Keratinocyte (primary cell): Measurements from ENCODE around the gene VWA3A. TPM values are rescaled to one million over a fixed set of nuclear protein-coding genes. Genes with fewer than 3 reads are reported as not detected.

Source experiments
- DNase-seq: peaks from one replicate; pipeline ENCODE4 v3.0.0-alpha.2; 2011; ENCODE audit warnings: low read depth, missing footprints, low spot score
- FAIRE-seq: peaks from 2 replicates; lab custom pipeline; 2011; peaks lifted over from hg19 to GRCh38; lab: Jason Lieb, UNC
- H2AFZ ChIP-seq: 2 replicates; pipeline ENCODE4 v1.6.0; 2012; ENCODE audit warnings: low read length, control low read depth, inconsistent platforms; ENCODE audit not compliant: control insufficient read depth
- H3K27ac ChIP-seq: 2 replicates; pipeline ENCODE4 v1.5.1; 2011; ENCODE audit warnings: low read length; ENCODE audit not compliant: control insufficient read depth, insufficient read depth
- H3K27me3 ChIP-seq: 3 replicates; pipeline ENCODE4 v1.6.0; 2011; ENCODE audit warnings: low read length; ENCODE audit not compliant: control insufficient read depth, insufficient read depth; ENCODE audit errors: extremely low read depth
- H3K36me3 ChIP-seq, 2 experiments: 2 replicates in 1 of 2; 3 replicates in 1 of 2; pipeline ENCODE4 v1.5.1; 2011; ENCODE audit warnings: low read length in 2 of 2, mild to moderate bottlenecking in 1 of 2; ENCODE audit not compliant: control insufficient read depth in 2 of 2, insufficient read depth in 2 of 2; ENCODE audit errors: extremely low read depth in 1 of 2
- H3K4me1 ChIP-seq: 3 replicates; pipeline ENCODE4 v1.5.1; 2011; ENCODE audit warnings: low read length; ENCODE audit not compliant: control insufficient read depth, insufficient read depth; ENCODE audit errors: extremely low read depth
- H3K4me2 ChIP-seq: 3 replicates; pipeline ENCODE4 v1.6.0; 2011; ENCODE audit warnings: low read depth, low read length; ENCODE audit not compliant: control insufficient read depth, insufficient read depth; ENCODE audit errors: extremely low read depth
- H3K4me3 ChIP-seq, 3 experiments: fragments of 200-600 bp in 1 of 3; sonication (generic) in 1 of 3; 2 replicates in 2 of 3; 3 replicates in 1 of 3; pipeline ENCODE4 v1.5.1; 2011 to 2016; ENCODE audit warnings: low read length in 3 of 3, mild to moderate bottlenecking in 3 of 3, control low read depth in 2 of 3, inconsistent platforms in 1 of 3, low read depth in 1 of 3, mixed read lengths in 1 of 3, mixed run types in 1 of 3, moderate library complexity in 1 of 3; ENCODE audit not compliant: control insufficient read depth in 2 of 3, insufficient read depth in 2 of 3; ENCODE audit errors: extremely low read depth in 1 of 3
- H3K79me2 ChIP-seq: 2 replicates; pipeline ENCODE4 v1.6.0; 2012; ENCODE audit warnings: low read length; ENCODE audit not compliant: control insufficient read depth, insufficient read depth
- H3K9ac ChIP-seq: 3 replicates; pipeline ENCODE4 v1.6.0; 2011; ENCODE audit warnings: low read length; ENCODE audit not compliant: control insufficient read depth, insufficient read depth; ENCODE audit errors: extremely low read depth
- H3K9me1 ChIP-seq: 3 replicates; pipeline ENCODE4 v1.6.0; 2011; ENCODE audit warnings: low read length; ENCODE audit not compliant: control insufficient read depth, insufficient read depth; ENCODE audit errors: extremely low read depth
- H3K9me3 ChIP-seq: 2 replicates; pipeline ENCODE4 v1.5.1; 2012; ENCODE audit warnings: low read depth, low read length; ENCODE audit not compliant: control insufficient read depth
- H4K20me1 ChIP-seq: 3 replicates; pipeline ENCODE4 v1.6.0; 2011; ENCODE audit warnings: low read length; ENCODE audit not compliant: control insufficient read depth, insufficient read depth; ENCODE audit errors: extremely low read depth
- CTCF ChIP-seq, 3 experiments: IDR thresholded peaks in 1 of 3; conservative IDR thresholded peaks in 1 of 3; optimal IDR thresholded peaks in 1 of 3; 2 replicates in 2 of 3; 3 replicates in 1 of 3; pipeline versions ENCODE3 to v1.5.1; 2011; ENCODE audit warnings: low read length in 3 of 3, mild to moderate bottlenecking in 3 of 3, moderate library complexity in 2 of 3, control low read depth in 1 of 3, inconsistent platforms in 1 of 3; ENCODE audit not compliant: insufficient read depth in 2 of 3; ENCODE audit errors: extremely low read depth in 1 of 3
- EZH2 ChIP-seq: IDR thresholded peaks from one replicate; pipeline ENCODE4 v1.6.1; 2012; ENCODE audit warnings: inconsistent platforms, mild to moderate bottlenecking, low read length, moderate library complexity
- dilution Hi-C: fragments of 300-500 bp; cut with MboI; formaldehyde crosslinking; loops from one replicate; pipeline ENCODE4 v1.7.0; 2020; ENCODE audit warnings: low sequenced_read_pairs; ENCODE audit not compliant: extremely low pct_ligation_motif_present
- polyA plus RNA-seq, 5 experiments: library from polyadenylated mRNA; depleted of rRNA in 3 of 5; stranded (reverse) in 3 of 5; stranded (forward) in 1 of 5; unstranded in 1 of 5; fragments of >200 nt; gene quantifications; 1 replicate in 1 of 5; 2 replicates in 3 of 5; 3 replicates in 1 of 5; pipeline versions ENCODE4 v1.2.1 to v1.2.3, GENCODE V29; 2011 to 2012; ENCODE audit warnings: missing spikeins in 2 of 5, low read depth in 1 of 5, low replicate concordance in 1 of 5

Gene VWA3A
- polyA plus RNA-seq, 1 donor (not counting 4 experiments of a cell fraction or from before 2014, with no cell fraction given), result 0.05 TPM

DNA sequence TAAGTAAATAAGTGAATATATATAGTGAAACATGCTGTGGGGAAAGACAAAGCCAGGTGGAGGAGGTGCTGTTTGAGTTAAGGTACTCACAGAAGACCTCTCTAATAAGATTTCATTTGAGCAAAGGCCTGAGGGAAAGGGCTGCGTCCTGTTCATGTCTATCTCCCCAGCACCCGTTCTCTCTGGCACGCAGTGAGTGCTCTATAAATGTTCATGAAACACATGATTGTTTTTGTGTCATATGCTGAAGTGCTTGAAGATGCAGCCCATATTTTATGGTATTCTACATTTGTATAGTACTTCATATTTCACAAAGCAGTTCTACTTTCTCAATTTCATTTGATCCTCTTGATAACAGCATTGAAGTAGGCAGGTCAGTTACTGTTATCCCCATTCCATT, 990 bp downstream of the VWA3A start:
- no peak overlapping the region for H3K9ac ChIP-seq
- no peaks in the 10 kb centered on the region for H3K9me3 ChIP-seq
- TF ChIP-seq EZH2 (no peak), CTCF (optimal IDR thresholded peaks at IDR 0.05 in 1 of 3, IDR thresholded peaks at IDR 0.05 in 1 of 3, conservative IDR thresholded peaks at IDR 0.05 in 1 of 3; ENCODE audit: extremely low read depth in 1 of 3, insufficient read depth in 2 of 3, low read length in 3 of 3) (no peak)
- no peaks in the 10 kb centered on the region for H3K27me3 ChIP-seq
- FAIRE-seq (no peak), DNase-seq (no peak)
- H3K27ac ChIP-seq, result no peak overlapping the region
- no peaks in the 10 kb centered on the region for H3K36me3 ChIP-seq
- H3K9me1 ChIP-seq, result no peaks in the 10 kb centered on the region
- peaks cover 2% of the 10 kb centered on the region for H3K4me1 ChIP-seq
- H3K4me2 ChIP-seq, result no peak overlapping the region
- no peak overlapping the region for H2AFZ ChIP-seq
- H3K4me3 ChIP-seq, result no peak overlapping the region
- dilution Hi-C loops, result no loop called here
- no peaks in the 10 kb centered on the region for H4K20me1 ChIP-seq
- H3K79me2 ChIP-seq, result no peaks in the 10 kb centered on the region

DNA sequence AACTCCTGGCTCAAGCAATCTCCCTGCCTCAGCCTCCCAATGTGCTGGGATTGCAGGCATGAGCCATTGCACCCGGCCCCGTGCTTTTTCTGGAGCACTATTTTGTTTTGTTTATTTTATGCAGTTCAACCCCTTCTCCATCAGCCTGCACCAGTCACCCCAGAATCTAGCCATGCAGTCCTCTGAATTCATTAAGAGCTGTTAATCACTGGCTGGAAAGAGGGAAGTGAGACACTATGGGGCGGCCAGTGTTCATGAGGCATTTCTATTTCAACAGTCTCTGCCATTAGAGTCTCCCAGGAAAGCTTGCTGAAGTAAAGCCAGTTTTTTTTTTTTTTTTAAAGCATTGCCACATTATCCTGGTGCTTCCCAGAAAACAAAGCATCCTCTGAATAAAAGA, 1.7 kb downstream of the VWA3A start:
- Histone ChIP-seq H3K79me2 (no peaks in the 10 kb centered on the region), H3K4me1 (peaks cover 2% of the 10 kb centered on the region), H3K9me1 (no peaks in the 10 kb centered on the region), H3K27me3 (no peaks in the 10 kb centered on the region), H3K4me3 (no peak overlapping the region), H4K20me1 (no peaks in the 10 kb centered on the region), H3K36me3 (no peaks in the 10 kb centered on the region), H3K9ac (no peak overlapping the region), H3K4me2 (no peak overlapping the region), H3K27ac (no peak overlapping the region), H3K9me3 (no peaks in the 10 kb centered on the region), H2AFZ (no peak overlapping the region)
- FAIRE-seq (no peak), DNase-seq (no peak)
- dilution Hi-C loops, result no loop called here
- TF ChIP-seq CTCF (optimal IDR thresholded peaks at IDR 0.05 in 1 of 3, IDR thresholded peaks at IDR 0.05 in 1 of 3, conservative IDR thresholded peaks at IDR 0.05 in 1 of 3; ENCODE audit: extremely low read depth in 1 of 3, insufficient read depth in 2 of 3, low read length in 3 of 3), result no peak
